GM12864 (cell line): ENCODE data around the gene CNNM1.

Experiments
- DNase-seq: peaks from one replicate; pipeline ENCODE4 v3.0.0-alpha.2; 2011; ENCODE audit warnings: low read depth
- H3K4me3 ChIP-seq: 2 replicates; pipeline ENCODE4 v1.5.1; 2011; ENCODE audit warnings: mild to moderate bottlenecking, low read depth, low read length, control low read depth
- TF ChIP-seq, protein P1 (sequence below): IDR thresholded peaks from 2 replicates; pipeline ENCODE4 v1.5.1; 2011; ENCODE audit warnings: low read depth, mild to moderate bottlenecking, moderate library complexity, low read length, control low read depth, inconsistent platforms; ENCODE audit errors: missing control alignments

Gene CNNM1

DNA sequence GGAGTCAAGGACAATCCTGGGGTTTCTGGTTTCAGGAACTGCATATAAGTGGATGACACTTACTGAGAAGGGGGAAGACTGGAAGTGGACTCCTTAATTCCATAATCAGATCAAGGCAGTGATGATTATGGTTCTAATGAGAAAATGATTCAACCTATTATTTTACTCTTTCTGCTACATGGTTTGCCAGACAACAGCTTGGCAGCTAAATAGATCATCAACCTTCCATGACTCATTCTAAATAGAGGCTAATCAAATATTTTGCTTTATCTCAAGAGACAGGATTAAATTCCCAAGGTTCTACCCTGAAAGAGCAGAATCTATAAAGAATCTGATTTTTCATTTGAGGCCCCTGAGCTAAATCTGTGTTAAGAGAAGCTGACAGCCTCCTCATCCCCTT is 46.3 kb downstream of the CNNM1 start:
- no peak for DNase-seq
- H3K4me3 ChIP-seq, result no peak overlapping the region
- TF ChIP-seq, protein P1, sequence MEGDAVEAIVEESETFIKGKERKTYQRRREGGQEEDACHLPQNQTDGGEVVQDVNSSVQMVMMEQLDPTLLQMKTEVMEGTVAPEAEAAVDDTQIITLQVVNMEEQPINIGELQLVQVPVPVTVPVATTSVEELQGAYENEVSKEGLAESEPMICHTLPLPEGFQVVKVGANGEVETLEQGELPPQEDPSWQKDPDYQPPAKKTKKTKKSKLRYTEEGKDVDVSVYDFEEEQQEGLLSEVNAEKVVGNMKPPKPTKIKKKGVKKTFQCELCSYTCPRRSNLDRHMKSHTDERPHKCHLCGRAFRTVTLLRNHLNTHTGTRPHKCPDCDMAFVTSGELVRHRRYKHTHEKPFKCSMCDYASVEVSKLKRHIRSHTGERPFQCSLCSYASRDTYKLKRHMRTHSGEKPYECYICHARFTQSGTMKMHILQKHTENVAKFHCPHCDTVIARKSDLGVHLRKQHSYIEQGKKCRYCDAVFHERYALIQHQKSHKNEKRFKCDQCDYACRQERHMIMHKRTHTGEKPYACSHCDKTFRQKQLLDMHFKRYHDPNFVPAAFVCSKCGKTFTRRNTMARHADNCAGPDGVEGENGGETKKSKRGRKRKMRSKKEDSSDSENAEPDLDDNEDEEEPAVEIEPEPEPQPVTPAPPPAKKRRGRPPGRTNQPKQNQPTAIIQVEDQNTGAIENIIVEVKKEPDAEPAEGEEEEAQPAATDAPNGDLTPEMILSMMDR, result no peak

- no peak for DNase-seq
- no peak overlapping the region for H3K4me3 ChIP-seq
- TF ChIP-seq, protein P1, result no peak
Measured at GRCh38 chr10:99382176-99382575, 53.0 kb downstream of the CNNM1 start.

GRCh38 chr10:99387071-99387470 is 57.9 kb downstream of the CNNM1 start:
- TF ChIP-seq, protein P1, result no peak
- H3K4me3 ChIP-seq, result no peak overlapping the region
- no peak for DNase-seq

DNA sequence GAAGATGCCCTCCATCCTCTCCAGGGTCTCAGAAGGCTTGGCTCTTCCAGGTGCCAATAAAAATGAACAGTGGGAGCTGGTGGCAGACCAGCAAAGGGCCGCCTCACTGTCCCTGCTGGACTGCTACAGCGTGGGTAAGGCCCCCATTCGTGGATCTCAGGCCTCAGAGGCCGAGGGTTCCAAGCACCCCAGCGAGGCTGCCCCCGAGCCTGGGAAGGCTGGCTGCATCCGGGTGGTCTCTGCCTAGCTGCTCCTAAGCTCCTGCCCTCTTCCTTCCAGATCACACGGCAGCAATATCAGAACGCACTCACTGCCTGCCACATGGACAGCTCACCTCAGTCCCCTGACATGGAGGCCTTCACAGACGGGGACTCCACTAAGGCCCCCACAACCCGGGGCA is 58.4 kb downstream of the CNNM1 start:
- TF ChIP-seq, protein P1, result no peak
- H3K4me3 ChIP-seq, result no peak overlapping the region
- no peak for DNase-seq

DNA sequence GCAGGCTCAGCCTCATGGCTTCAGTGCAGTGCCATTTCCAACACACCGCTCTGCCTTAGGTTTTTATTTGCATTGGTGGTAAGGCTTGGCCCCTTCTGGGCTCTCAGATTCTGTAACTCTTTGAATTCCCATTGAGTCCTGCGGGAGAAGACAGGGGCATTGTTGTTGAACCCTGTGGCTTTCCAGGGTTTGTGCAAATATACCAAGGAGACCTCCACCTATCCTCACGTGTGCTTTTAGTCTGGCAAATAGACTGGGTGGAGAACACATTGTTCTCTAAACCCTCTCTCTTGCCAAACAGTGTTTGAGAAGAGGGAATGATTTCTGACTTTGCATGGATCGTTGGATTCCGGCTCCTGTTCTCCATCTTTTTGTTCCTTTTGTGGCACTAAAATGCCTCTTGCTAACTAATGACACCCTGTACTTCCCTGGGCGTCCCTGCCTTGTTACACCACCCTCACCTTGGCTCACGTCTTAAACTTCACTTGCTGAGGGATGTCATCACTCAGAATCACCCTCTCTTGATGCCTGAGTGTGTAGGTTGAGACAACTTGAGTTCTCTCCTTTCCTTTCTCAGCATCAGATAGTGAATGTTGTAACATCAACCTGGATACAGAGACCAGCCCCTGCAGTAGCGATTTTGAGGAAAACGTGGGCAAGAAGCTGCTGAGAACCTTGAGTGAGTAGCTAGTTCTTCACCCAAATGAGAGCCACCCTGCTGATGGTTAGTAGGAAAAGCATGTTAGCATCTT is 60.7 kb downstream of the CNNM1 start:
- no peak for DNase-seq
- TF ChIP-seq, protein P1, result no peak
- no peak overlapping the region for H3K4me3 ChIP-seq

GRCh38 chr10:99391346-99391745 is 62.2 kb downstream of the CNNM1 start:
- no peak for DNase-seq
- H3K4me3 ChIP-seq, result no peak overlapping the region
- TF ChIP-seq, protein P1, result no peak

DNA sequence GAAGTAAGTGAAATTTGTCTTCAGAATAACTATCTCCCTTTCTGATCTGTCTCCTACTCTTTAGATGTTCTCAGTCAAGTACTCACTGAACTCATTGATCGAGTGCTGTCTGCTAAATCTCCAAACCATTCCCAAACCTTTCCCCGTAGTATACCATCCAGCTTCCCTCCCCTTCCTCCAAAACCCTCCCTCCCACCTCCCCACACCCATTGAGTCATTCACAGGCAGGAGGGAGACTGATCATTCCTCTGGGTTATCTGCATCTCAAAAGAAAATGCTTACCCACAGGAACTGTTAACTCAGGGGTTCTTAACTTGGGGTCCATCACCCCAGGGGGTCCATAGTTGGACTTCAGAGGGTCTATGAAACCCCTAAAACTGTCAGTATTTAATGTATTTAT is 63.9 kb downstream of the CNNM1 start:
- no peak overlapping the region for H3K4me3 ChIP-seq
- no peak for DNase-seq
- TF ChIP-seq, protein P1, result no peak
